Mesendoderm (in vitro differentiated cells): ENCODE measurements around the gene LEMD1.

Experiments used
- DNase-seq: peaks from one replicate; pipeline ENCODE4 v3.0.0; 2013
- H2AK5ac ChIP-seq: 2 replicates; pipeline ENCODE4 v1.6.1; 2013; ENCODE audit warnings: low read length, inconsistent platforms
- H2BK120ac ChIP-seq: 2 replicates; pipeline ENCODE4 v1.6.1; 2013; ENCODE audit warnings: low read depth, mild to moderate bottlenecking, low read length, moderate library complexity, mixed read lengths
- H2BK15ac ChIP-seq: replicated peaks from 2 replicates; pipeline ENCODE4 v1.6.1; 2013; ENCODE audit warnings: low read depth, mild to moderate bottlenecking, moderate library complexity
- H2BK5ac ChIP-seq: 2 replicates; pipeline ENCODE4 v1.6.1; 2013; ENCODE audit warnings: low read length, inconsistent platforms
- H3K18ac ChIP-seq: 2 replicates; pipeline ENCODE4 v1.6.1; 2013; ENCODE audit warnings: mild to moderate bottlenecking, low read length, mixed read lengths
- H3K23ac ChIP-seq: one replicate; pipeline ENCODE4 v1.6.1; 2013; ENCODE audit warnings: low read length
- H3K27ac ChIP-seq: 2 replicates; pipeline ENCODE4 v1.5.1; 2013; ENCODE audit warnings: low read depth, mild to moderate bottlenecking, inconsistent platforms, low read length, moderate library complexity
- H3K27me3 ChIP-seq: 2 replicates; pipeline ENCODE4 v1.6.1; 2013; ENCODE audit warnings: low read length, control low read depth, mild to moderate bottlenecking, inconsistent platforms; ENCODE audit not compliant: insufficient read depth, poor library complexity
- H3K36me3 ChIP-seq: 2 replicates; pipeline ENCODE4 v1.6.1; 2013; ENCODE audit warnings: low read length, inconsistent platforms; ENCODE audit not compliant: control insufficient read depth, insufficient read depth
- H3K4ac ChIP-seq: one replicate; pipeline ENCODE4 v1.6.1; 2013; ENCODE audit warnings: low read depth, mild to moderate bottlenecking, low read length, moderate library complexity
- H3K4me1 ChIP-seq: 2 replicates; pipeline ENCODE4 v1.6.1; 2013; ENCODE audit warnings: low read depth, low read length, inconsistent platforms; ENCODE audit not compliant: control insufficient read depth
- H3K4me2 ChIP-seq: 2 replicates; pipeline ENCODE4 v1.6.1; 2013; ENCODE audit warnings: low read length
- H3K4me3 ChIP-seq: 2 replicates; pipeline ENCODE4 v1.5.1; 2013; ENCODE audit warnings: mild to moderate bottlenecking, low read length
- H3K56ac ChIP-seq: one replicate; pipeline ENCODE4 v1.6.1; 2013; ENCODE audit warnings: low read length
- H3K79me1 ChIP-seq: 2 replicates; pipeline ENCODE4 v1.6.1; 2013; ENCODE audit warnings: low read length, inconsistent platforms
- H3K79me2 ChIP-seq: 2 replicates; pipeline ENCODE4 v1.6.1; 2013; ENCODE audit warnings: mild to moderate bottlenecking, low read length; ENCODE audit not compliant: control insufficient read depth, insufficient read depth
- H3K9ac ChIP-seq: 2 replicates; pipeline ENCODE4 v1.6.1; 2013; ENCODE audit warnings: low read length, inconsistent platforms
- H4K5ac ChIP-seq: one replicate; pipeline ENCODE4 v1.6.1; 2013; ENCODE audit warnings: low read length
- H4K8ac ChIP-seq: one replicate; pipeline ENCODE4 v1.6.1; 2013; ENCODE audit warnings: low read depth, mild to moderate bottlenecking, control low read depth, low read length, moderate library complexity
- WGBS: extraction: QIAGEN DNeasy Blood & Tissue Kit; methylation state at CpG from one replicate; pipeline ENCODE4 v1.1.7; 2013; ENCODE audit warnings: low lambda C conversion rate, missing lambda C conversion rate; ENCODE audit not compliant: insufficient coverage; ENCODE audit errors: extremely low coverage; 5-methylcytosine and 5-hydroxymethylcytosine counted together

LEMD1 gene

GRCh38 chr1:205358579-205358978 is 63.3 kb downstream of the LEMD1 start:
- H2BK120ac ChIP-seq, result no peak overlapping the region
- H3K56ac ChIP-seq, result no peak overlapping the region
- no peaks in the 10 kb centered on the region for H3K79me1 ChIP-seq
- H3K27ac ChIP-seq, result no peak overlapping the region
- H2BK5ac ChIP-seq, result no peak overlapping the region
- no peak overlapping the region for H4K8ac ChIP-seq
- no peak for DNase-seq
- no peak overlapping the region for H3K4ac ChIP-seq
- H3K27me3 ChIP-seq, result no peaks in the 10 kb centered on the region
- H3K4me2 ChIP-seq, result no peak overlapping the region
- no peak overlapping the region for H2AK5ac ChIP-seq
- H3K4me3 ChIP-seq, result no peak overlapping the region
- H4K5ac ChIP-seq, result no peak overlapping the region
- no peaks in the 10 kb centered on the region for H3K4me1 ChIP-seq
- H2BK15ac ChIP-seq, result no peak overlapping the region
- no peak overlapping the region for H3K18ac ChIP-seq
- H3K23ac ChIP-seq, result no peak overlapping the region
- H3K36me3 ChIP-seq, result no peaks in the 10 kb centered on the region
- no peak overlapping the region for H3K9ac ChIP-seq
- H3K79me2 ChIP-seq, result no peaks in the 10 kb centered on the region

GRCh38 chr1:205357567-205357966 is 64.3 kb downstream of the LEMD1 start:
- no CpG with 5 or more reads among the region's 3 CpGs for WGBS
- H3K56ac ChIP-seq, result no peak overlapping the region
- H3K4me1 ChIP-seq, result no peaks in the 10 kb centered on the region
- no peak overlapping the region for H3K18ac ChIP-seq
- H2BK5ac ChIP-seq, result no peak overlapping the region
- no peak overlapping the region for H2BK120ac ChIP-seq
- no peaks in the 10 kb centered on the region for H3K36me3 ChIP-seq
- H2BK15ac ChIP-seq, result no peak overlapping the region
- H3K9ac ChIP-seq, result no peak overlapping the region
- H3K27me3 ChIP-seq, result no peaks in the 10 kb centered on the region
- no peak overlapping the region for H3K27ac ChIP-seq
- no peak overlapping the region for H3K4ac ChIP-seq
- H2AK5ac ChIP-seq, result no peak overlapping the region
- no peak overlapping the region for H3K23ac ChIP-seq
- no peak overlapping the region for H3K4me3 ChIP-seq
- no peak for DNase-seq
- H4K8ac ChIP-seq, result no peak overlapping the region
- H3K4me2 ChIP-seq, result no peak overlapping the region
- no peak overlapping the region for H4K5ac ChIP-seq
- H3K79me2 ChIP-seq, result no peaks in the 10 kb centered on the region
- H3K79me1 ChIP-seq, result no peaks in the 10 kb centered on the region

GRCh38 chr1:205356440-205357139 is 65.3 kb downstream of the LEMD1 start, which contains the start of gene KLHDC8A:
TSS of gene KLHDC8A (minus strand) at chr1:205356922. CDS start at chr1:205343604, 13,318 bp downstream.
- Histone ChIP-seq H4K5ac (no peak within 1 kb of the TSS), H3K79me2 (no peaks in the 10 kb centered on the region), H3K4ac (no peak within 1 kb of the TSS), H3K36me3 (no peaks in the 10 kb centered on the region), H2BK120ac (no peak within 1 kb of the TSS), H2AK5ac (no peak within 1 kb of the TSS), H3K9ac (no peak within 1 kb of the TSS), H2BK15ac (no peak within 1 kb of the TSS), H3K79me1 (no peaks in the 10 kb centered on the region), H3K56ac (no peak within 1 kb of the TSS), H3K18ac (no peak within 1 kb of the TSS), H2BK5ac (no peak within 1 kb of the TSS), H4K8ac (no peak within 1 kb of the TSS), H3K4me3 (no peak within 1 kb of the TSS), H3K4me2 (no peak within 1 kb of the TSS), H3K27ac (peak within 1 kb of the TSS; percentile 2), H3K4me1 (no peaks in the 10 kb centered on the region), H3K23ac (no peak within 1 kb of the TSS), H3K27me3 (no peaks in the 10 kb centered on the region)
- no peak for DNase-seq
- no CpG with 5 or more reads among the region's 20 CpGs for WGBS

GRCh38 chr1:205355075-205355453 is 66.8 kb downstream of the LEMD1 start:
- no peak for DNase-seq

GRCh38 chr1:205354259-205355074 is 67.4 kb downstream of the LEMD1 start:
- H2BK120ac ChIP-seq, result no peak overlapping the region
- no peak overlapping the region for H3K27ac ChIP-seq
- no peak overlapping the region for H3K4ac ChIP-seq
- H3K36me3 ChIP-seq, result no peaks in the 10 kb centered on the region
- H2BK15ac ChIP-seq, result no peak overlapping the region
- no peak overlapping the region for H3K4me3 ChIP-seq
- WGBS, result no CpG with 5 or more reads among the region's 5 CpGs
- H3K79me1 ChIP-seq, result no peaks in the 10 kb centered on the region
- peak; percentile 76 for DNase-seq
- no peak overlapping the region for H4K5ac ChIP-seq
- H3K79me2 ChIP-seq, result no peaks in the 10 kb centered on the region
- no peaks in the 10 kb centered on the region for H3K27me3 ChIP-seq
- H4K8ac ChIP-seq, result no peak overlapping the region
- no peak overlapping the region for H2BK5ac ChIP-seq
- H3K56ac ChIP-seq, result no peak overlapping the region
- H3K4me1 ChIP-seq, result peaks cover 2% of the 10 kb centered on the region
- no peak overlapping the region for H3K18ac ChIP-seq
- no peak overlapping the region for H3K23ac ChIP-seq
- no peak overlapping the region for H2AK5ac ChIP-seq
- no peak overlapping the region for H3K9ac ChIP-seq
- no peak overlapping the region for H3K4me2 ChIP-seq

More at GRCh38 chr1:205355075-205355453, 66.8 kb downstream of the LEMD1 start:
- Histone ChIP-seq H2BK120ac (no peak overlapping the region), H3K4me1 (peaks cover 2% of the 10 kb centered on the region), H2BK5ac (no peak overlapping the region), H3K27ac (no peak overlapping the region), H3K79me2 (no peaks in the 10 kb centered on the region), H3K36me3 (no peaks in the 10 kb centered on the region), H2BK15ac (no peak overlapping the region), H3K4ac (no peak overlapping the region), H3K23ac (no peak overlapping the region), H3K79me1 (no peaks in the 10 kb centered on the region), H3K9ac (no peak overlapping the region), H2AK5ac (no peak overlapping the region), H3K4me3 (no peak overlapping the region), H3K27me3 (no peaks in the 10 kb centered on the region), H3K4me2 (no peak overlapping the region), H3K56ac (no peak overlapping the region), H4K5ac (no peak overlapping the region), H3K18ac (no peak overlapping the region), H4K8ac (no peak overlapping the region)
- no CpG with 5 or more reads among the region's 3 CpGs for WGBS
